Raji (cell line): ENCODE data around the gene GALM.

ENCODE experiments used
- POLR2A ChIP-seq: IDR thresholded peaks from 2 replicates; pipeline ENCODE4 v1.6.1; 2011; ENCODE audit warnings: low read depth, low read length, control low read depth; ENCODE audit not compliant: insufficient read depth

GALM gene

GRCh38 chr2:38643021-38643671 is 22.8 kb upstream of the GALM start:
- no peak for TF ChIP-seq POLR2A

GRCh38 chr2:38648107-38648761 is 17.7 kb upstream of the GALM start:
- no peak for TF ChIP-seq POLR2A

- no peak for TF ChIP-seq POLR2A
These were observed 16.7 kb upstream of the GALM start for GRCh38 chr2:38649176-38649728.

- no peak for TF ChIP-seq POLR2A
These were observed 15.9 kb upstream of the GALM start for GRCh38 chr2:38650012-38650411.

GRCh38 chr2:38650717-38651116 is 15.2 kb upstream of the GALM start:
- TF ChIP-seq POLR2A: no peak

GRCh38 chr2:38652431-38653273 is 13.3 kb upstream of the GALM start:
- TF ChIP-seq POLR2A: no peak

GRCh38 chr2:38653380-38653714 is 12.6 kb upstream of the GALM start:
- no peak for TF ChIP-seq POLR2A

- TF ChIP-seq POLR2A: no peak
These were observed 12.0 kb upstream of the GALM start for GRCh38 chr2:38653715-38654527.

- no peak for TF ChIP-seq POLR2A
These were observed 11.2 kb upstream of the GALM start for GRCh38 chr2:38654528-38655381.

- TF ChIP-seq POLR2A: no peak
These were observed 10.5 kb upstream of the GALM start for GRCh38 chr2:38655441-38655840.

- no peak for TF ChIP-seq POLR2A
These were observed 8.9 kb upstream of the GALM start for GRCh38 chr2:38656866-38657480.

- TF ChIP-seq POLR2A: no peak
These were observed 7.3 kb upstream of the GALM start for GRCh38 chr2:38658613-38659012.

- TF ChIP-seq POLR2A: no peak
These were observed 6.8 kb upstream of the GALM start for GRCh38 chr2:38659115-38659514.

GRCh38 chr2:38660282-38660681 is 5.6 kb upstream of the GALM start:
- no peak for TF ChIP-seq POLR2A
